Islet precursor cell (in vitro differentiated cells): ENCODE results near the gene IQGAP1.
A peak's percentile ranks its signal among the peaks of the same experiment; 100 is the strongest.
"Not testable (repeated sequence)": the region's sequence is repeated elsewhere in the genome, so short reads cannot be mapped to it uniquely, and the experiment has no call there.

Source experiments
- DNase-seq: peaks from one replicate; pipeline ENCODE4 v3.0.0-alpha.2; 2018

The IQGAP1 gene, protein sequence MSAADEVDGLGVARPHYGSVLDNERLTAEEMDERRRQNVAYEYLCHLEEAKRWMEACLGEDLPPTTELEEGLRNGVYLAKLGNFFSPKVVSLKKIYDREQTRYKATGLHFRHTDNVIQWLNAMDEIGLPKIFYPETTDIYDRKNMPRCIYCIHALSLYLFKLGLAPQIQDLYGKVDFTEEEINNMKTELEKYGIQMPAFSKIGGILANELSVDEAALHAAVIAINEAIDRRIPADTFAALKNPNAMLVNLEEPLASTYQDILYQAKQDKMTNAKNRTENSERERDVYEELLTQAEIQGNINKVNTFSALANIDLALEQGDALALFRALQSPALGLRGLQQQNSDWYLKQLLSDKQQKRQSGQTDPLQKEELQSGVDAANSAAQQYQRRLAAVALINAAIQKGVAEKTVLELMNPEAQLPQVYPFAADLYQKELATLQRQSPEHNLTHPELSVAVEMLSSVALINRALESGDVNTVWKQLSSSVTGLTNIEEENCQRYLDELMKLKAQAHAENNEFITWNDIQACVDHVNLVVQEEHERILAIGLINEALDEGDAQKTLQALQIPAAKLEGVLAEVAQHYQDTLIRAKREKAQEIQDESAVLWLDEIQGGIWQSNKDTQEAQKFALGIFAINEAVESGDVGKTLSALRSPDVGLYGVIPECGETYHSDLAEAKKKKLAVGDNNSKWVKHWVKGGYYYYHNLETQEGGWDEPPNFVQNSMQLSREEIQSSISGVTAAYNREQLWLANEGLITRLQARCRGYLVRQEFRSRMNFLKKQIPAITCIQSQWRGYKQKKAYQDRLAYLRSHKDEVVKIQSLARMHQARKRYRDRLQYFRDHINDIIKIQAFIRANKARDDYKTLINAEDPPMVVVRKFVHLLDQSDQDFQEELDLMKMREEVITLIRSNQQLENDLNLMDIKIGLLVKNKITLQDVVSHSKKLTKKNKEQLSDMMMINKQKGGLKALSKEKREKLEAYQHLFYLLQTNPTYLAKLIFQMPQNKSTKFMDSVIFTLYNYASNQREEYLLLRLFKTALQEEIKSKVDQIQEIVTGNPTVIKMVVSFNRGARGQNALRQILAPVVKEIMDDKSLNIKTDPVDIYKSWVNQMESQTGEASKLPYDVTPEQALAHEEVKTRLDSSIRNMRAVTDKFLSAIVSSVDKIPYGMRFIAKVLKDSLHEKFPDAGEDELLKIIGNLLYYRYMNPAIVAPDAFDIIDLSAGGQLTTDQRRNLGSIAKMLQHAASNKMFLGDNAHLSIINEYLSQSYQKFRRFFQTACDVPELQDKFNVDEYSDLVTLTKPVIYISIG (N-terminal part only)

DNA sequence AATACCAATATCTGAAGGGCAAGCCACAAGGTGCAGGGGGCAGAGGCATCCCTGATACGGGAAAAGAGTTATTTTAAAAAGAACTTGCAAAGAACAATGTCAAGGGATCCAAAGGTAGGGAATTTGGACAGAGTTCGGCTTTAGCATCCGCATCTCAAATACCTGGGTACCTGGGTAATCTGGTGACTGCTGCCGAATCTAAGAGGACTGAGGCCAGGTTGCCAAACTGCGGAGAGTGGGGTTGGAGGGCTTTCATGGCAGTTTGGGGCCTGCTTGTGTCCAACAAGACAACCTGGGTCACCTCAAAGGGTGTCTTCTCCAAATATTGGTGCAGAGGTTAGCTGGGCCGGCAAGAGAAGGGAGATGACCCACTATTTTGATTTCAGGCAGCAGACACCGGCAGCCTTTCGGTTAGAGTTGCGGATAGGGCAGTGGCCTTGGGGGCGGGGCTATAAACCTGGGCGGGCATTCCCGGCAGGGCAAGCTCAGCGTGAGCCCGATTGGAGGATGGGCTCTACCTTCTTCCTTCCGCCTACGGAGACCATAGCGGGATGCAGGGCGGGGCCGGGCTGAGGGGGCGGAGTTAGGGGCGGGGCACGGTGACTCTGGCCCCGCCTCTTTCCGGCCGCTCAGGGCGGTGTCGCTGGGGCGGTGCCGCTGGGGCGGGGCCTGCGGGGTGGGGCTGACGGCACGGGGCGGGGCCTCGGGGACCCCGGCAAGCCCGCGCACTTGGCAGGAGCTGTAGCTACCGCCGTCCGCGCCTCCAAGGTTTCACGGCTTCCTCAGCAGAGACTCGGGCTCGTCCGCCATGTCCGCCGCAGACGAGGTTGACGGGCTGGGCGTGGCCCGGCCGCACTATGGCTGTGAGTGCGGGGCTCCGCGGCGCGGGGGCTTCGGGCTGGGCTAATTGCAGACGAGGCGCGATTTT is at the start of gene IQGAP1:
TSS of gene IQGAP1 (plus strand) at position 709 of the 928 bp plus-strand sequence. CDS start at position 809, 100 bp downstream.
- peak; percentile 99 for DNase-seq

DNA sequence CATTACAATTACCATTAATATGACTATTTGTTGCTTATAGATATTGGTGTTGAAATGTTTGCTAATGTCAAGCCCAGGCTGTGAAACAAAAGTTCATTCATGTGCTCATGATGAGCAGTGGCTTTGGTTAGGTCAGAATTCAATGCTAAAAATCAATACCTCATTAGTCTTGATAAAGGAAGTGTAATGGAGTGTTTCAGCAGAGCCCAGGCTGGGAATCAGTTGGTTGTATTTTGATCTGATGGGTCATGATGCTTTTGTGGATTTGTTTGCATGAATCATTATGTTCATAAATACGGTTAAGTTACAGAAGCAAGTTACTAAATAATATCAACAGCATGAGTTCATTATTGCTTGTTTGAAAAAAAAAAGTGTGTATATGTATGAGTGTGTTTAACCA is 49.5 kb upstream of the IQGAP1 start:
- DNase-seq = no peak

DNA sequence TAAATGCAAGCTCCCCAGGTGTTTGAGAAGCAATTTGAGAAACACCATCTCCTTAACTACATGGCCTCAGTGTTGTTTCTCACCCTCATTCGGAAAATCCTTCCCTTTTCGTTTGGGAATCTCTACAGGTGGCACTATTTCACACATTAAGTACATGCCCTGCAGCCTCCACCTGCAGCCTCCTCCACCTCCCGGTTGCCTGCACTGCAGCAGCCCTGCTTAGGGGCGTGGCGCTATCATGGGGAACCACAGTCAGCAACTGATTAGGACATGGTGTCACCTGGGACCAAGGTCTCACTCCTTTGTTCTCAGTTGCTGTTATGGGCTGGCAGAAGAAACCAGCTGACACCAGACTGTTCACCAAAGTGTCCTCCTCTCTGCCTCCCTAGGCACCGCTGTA is 47.7 kb upstream of the IQGAP1 start:
- DNase-seq = no peak

DNA sequence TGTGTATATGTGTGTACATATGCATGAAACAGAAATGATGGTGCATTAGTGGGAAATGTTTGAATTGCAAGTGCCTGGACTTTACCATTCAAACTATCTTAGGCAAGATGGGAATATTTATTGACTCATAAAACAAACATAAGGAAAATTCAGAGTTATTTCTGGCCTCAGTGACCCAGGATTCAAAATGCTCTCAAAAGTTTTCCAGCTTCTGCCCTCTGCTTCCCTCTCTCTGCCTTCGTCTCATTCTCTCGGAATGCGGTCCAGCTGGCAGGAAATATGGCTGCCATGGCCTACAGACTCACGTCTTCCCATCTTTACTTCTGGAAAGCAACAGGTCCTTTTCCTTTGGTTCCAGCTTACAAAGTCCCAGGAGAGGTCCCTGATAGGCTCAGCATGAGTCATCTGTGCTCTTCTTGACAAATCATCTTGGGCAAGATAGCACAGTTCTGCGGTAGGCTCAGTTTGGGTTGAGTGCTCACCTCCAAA is 44.7 kb upstream of the IQGAP1 start:
- no peak for DNase-seq

DNA sequence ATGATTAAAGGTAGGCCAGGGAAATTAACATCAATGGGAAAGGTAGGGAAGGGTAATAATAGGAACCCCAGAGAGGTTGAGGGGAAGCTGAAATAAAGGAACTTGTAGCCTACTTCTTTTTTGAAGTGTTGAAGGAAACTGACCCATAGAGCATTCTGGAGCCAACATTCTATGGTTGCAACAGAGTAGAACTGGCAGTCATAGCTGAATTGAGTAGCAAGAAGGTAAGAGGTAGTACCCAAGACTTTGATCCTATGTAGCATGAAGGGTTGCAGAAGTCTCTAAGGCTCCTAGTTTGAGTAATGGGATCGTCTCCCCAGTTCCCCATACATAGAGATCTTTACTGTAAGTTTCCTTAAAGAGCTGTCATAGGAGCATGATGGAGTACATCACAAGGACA is 43.4 kb upstream of the IQGAP1 start:
- no peak for DNase-seq

DNA sequence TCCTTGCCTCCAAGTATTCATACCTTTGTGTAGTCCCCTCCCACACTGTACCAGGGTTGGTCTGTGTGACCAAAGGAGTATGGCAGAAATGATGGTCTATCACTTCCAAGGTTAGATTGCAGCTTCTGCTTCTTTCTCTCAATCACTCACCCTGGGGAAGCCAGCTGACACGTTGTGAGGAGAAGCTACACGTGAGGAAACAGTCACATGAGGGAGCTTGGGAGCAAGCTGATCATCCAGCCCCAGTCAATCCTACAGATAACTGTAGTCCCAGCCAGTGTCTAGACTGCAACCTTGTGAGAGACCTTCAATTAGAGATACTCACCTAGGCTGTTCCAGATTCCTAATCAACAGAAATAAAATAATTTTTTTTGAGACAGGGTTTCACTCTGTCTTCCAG is 42.2 kb upstream of the IQGAP1 start:
- no peak for DNase-seq

DNA sequence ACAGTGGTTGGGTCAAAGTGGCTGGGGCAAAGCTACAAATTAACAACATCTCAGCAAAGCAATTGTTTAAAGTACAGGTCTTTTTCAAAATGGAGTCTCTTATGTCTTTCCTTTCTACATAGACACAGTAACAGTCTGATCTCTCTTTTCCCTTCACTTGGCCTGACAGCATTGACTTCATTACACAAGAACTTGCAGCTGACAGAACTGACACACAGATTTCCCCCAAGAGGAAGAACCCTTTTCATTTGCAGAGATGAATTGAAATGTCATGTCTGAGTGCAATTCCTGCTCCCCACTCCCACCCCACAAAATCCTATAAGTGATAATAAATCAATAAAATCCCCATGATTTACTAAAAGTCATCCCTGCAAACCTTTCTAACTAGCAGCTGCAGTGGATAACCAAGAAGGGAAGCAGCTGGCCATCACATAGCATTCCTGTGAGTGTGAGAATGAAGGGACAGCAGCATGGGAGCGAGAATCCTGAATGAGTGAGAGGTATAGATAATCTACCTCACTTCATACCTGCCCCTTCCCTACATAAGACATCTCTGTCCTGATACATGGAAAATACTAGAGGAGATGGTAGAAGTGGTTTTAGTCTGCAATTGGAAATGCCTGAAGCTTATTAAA is 40.5 kb upstream of the IQGAP1 start:
- not testable (repeated sequence) for DNase-seq

DNA sequence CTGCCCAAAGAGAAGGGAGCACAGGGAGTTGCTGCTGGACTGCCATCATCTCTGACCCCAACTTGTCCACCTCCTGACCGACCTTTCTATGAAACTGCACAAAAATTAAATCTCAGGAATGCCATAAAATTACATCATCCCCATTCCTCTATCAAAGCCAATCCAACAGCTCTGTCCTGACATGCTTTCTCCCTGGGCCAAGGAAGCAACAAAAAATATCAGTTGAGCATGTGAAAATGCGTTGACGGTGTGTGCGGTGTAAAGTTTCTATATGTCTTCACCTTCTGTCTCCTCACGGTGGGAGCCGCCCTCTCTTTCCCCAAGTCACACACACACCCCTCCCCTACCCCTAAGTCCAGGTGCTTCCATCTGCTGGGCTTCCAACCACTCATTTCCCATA is 39.6 kb upstream of the IQGAP1 start:
- DNase-seq = no peak

DNA sequence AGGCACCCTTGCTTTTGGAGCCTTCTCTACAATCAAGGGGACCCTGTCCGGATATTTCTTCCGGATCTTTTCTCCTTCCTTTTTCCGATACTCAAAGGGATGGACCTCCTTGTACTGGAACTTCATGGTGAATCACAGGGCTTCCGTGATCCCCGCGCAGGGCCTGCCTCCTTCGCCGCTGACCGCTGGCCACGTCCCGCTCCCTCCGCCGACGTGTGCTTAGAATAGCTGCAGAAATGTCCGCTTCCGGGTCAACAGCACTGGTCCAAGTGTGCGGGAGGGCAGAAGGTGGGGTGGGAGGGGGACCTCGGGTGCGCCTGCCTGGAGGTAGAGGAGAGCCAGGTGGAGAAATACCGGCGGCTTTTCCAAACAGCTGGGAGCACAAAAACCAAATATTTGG is 39.0 kb upstream of the IQGAP1 start:
- DNase-seq = no peak

DNA sequence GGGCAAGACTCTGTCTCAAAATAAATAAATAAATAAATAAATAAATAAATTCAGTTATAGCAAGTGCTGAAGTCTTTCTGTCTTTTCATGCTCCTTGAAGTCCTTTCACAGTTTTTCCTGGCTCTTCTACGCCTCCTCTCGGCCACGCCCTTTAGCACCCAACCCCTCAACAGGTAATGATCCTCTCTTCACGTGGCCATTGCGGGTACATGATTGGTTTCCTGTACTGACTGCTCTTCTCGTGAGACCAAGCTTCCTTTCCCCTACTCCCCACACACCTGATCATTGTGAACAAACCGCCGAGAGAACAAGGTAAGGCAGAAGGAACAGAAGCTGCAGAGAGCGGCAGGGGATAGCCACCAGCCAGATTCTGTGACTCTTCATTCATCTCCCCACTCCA is 38.2 kb upstream of the IQGAP1 start:
- DNase-seq = no peak

DNA sequence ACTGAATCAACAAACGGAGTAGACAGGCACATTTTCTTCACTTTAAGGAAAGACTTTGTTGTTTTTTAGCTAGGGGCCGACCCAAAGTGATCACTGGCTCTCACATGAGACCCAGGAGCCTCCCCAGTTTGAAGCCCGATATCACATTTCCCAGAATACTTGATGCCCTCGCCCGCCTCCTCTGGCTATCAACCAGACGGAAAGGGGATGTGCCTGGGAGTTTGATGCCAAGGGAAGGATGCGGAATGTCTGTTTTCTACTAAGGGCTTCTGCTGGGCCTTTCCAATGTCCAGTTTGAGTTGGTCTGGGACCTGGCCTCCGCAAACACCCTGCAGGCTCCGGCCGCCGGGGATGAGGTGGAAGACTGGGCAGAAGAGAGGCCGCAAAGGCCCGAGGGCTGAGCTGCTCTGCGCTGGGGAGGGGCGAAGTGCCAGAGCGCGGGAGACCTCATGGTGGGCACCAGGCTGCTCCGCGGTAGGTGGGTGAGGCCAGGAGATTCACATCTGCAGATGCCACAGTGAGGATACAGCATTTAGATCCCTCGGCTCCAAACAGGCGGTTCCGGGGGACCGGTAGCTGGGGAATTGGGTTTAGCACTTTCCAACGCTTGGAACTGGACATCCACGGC is 36.4 kb upstream of the IQGAP1 start:
- DNase-seq = no peak

DNA sequence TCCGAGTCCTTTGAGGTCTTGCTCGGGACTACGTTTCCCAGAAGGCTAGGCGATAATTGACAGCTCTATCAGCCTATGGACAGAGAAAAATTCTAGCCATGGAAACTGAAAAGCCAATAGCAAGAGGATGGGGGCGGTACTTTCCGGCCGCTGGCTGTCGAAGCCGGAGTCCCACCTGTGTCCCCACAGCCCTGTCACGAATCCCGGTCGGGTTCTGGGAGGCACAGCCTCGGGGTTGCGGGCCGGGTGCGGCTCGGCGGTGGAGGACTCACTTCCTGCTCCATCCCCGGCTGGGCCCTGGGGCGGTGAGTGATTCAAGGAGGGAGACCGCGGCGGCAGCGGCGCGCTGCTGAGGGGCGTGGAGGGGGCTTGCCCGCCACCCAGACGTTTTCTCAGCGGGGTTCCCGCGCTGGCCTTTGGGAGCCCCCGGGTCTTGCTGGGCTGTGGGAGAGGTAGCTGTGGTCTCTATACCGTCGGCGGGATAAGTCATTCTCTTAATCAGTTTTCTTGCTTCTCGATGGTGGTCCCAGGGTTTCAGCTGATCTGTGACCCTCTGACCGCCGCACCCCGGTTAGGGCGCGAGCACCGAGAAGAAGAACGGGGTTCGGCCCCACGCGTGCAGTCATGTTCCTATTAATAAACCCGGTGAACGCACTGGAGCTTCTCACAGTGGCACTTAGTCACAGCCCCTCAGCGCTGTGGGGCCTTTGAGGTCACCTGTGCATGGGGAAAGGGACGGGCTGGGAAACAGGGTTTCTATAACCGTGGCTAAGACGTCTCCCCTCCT is 35.7 kb upstream of the IQGAP1 start, which contains the start of gene ZNF774:
TSS of gene ZNF774 (plus strand) at position 178 of the 787 bp plus-strand sequence. CDS start 2,377 bp downstream, outside the sequence.
- DNase-seq = peak; percentile 98

DNA sequence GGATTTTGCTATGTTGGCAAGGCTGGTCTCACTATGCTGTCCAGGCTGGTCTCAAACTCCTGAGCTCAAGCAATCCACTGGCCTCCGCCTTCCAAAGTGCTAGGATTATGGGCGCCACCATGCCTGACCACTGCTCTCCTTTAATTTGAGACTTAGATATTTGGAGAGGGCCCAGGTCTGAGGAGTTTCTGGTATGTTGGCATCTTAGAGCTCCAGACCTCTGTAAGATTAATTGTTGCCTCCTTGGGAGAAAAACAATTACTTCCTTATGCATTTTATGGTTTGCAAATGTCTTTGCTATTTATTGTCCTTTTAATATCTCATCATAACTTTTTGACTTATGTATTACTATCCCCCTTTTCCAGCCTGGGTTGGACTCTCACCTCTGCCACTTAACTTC is 33.1 kb upstream of the IQGAP1 start:
- no peak for DNase-seq

DNA sequence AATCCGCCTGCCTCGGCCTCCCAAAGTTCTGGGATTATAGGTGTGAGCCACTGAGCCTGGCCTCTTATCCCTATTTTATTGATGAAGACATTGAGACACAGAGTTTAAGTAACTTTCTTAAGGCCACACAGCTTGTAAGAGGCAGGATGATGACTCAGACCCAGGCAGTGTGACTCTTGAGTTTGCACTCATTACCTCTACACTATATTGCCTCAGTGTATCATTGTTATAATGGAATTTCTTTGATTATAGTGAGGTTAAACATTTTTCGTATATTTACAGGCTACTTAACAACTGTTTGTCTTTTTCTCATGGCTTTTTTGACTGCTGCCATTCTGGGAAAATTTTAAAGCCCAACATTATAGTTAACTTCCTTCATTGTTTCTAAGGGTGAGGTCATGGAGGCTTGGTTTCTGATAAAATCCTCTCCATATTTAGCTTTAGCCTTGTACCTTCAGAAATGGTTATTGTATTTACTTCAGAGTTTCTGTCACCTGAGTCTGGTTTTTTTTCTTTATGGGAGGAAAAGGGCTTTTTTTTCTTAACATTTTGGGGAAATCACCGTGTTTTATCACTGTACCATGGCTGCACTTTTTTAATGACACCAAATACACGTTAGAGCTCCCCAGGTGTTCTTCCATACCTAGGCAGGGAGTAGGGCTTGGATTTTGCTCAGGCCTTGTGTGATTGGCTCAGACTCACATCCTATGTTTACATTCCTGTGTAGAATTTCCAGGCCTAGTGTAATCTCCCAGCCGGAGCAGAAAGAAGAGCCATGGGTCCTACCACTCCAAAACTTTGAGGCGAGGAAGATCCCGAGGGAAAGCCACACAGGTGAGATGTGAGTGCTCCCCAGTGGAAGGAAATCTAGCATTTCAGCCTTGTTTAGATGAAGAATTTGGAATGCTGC is 29.7 kb upstream of the IQGAP1 start:
- no peak for DNase-seq

DNA sequence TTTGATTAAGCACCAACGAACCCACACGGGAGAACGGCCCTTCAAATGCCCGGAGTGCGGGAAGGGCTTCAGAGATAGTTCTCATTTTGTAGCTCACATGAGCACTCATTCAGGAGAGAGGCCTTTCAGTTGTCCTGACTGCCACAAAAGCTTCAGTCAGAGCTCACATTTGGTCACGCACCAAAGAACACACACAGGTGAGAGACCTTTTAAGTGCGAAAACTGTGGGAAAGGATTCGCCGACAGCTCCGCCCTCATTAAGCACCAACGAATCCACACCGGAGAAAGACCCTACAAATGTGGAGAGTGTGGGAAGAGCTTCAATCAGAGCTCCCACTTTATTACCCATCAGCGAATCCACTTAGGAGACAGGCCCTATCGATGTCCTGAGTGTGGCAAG is 27.3 kb upstream of the IQGAP1 start:
- DNase-seq = no peak

DNA sequence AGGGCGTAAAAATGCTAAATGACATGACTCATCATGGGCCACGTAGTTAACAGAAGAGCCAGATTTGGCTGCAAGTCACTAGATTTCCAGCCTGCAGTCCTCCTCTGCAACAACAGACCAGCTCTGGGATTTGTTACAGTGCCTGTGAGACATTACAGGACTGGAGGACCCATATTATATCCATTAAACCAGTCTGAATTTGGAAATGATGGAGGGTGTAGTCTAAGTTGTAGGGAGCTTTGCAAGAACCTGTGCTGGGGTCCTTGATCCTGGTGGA is 25.2 kb upstream of the IQGAP1 start:
- DNase-seq = peak; percentile 74

DNA sequence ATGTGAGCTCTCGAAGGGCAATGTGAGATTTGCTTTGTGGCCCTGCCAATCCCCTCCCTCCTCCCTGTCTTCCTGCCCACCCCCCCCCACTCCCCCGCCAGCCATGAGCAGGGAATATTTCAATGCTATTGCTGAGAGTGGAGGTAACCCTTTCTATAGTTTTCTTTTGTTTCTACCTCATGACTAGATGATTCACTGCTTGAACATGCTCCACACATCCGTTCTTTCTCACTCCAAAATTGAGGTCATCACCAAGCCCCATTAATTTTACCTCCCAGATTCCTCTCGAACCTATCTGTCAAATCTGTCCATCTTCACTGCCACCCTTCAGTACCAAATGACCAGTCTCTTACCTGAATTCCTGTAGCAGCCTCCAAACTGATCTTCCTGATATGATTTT is 23.8 kb upstream of the IQGAP1 start:
- DNase-seq = peak; percentile 72

DNA sequence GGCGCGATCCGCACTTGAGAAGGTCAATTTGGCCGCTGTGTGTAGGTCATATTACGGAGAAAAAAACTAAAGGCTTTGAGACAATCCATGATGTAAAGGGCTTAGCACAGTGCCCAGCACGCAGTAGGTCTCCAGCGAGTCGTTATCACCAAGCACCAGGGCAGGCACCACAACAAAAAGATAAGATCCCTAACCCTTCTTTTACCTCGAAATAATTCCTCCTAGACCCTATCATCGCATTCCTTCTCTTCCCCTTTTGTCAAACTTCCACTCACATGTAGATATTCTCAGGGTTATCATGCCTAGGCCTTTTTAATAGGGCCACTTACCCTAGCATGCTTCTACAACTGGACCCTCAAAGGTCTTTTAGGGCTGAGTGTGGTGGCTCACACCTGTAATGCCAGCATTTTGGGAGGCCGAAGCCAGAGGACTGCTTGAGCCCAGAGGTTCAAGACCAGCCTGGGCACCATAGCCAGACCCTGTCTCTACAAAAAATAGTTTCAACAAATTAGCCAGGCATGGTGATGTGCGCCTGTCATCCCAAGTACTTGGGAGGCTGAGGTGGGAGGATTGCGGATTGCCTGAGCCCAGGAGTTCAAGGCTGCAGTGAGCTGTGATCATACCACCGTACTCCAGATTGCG is 22.5 kb upstream of the IQGAP1 start:
- no peak for DNase-seq
